GM18870 (cell line): ENCODE data around the gene JHY.

Experiments used
- ATAC-seq: cut with Tn5 transposase; IDR thresholded peaks from one replicate; pipeline ENCODE4 v1.9.1; 2021; ENCODE audit warnings: moderate library complexity; ENCODE audit not compliant: unreplicated experiment

Gene JHY

DNA sequence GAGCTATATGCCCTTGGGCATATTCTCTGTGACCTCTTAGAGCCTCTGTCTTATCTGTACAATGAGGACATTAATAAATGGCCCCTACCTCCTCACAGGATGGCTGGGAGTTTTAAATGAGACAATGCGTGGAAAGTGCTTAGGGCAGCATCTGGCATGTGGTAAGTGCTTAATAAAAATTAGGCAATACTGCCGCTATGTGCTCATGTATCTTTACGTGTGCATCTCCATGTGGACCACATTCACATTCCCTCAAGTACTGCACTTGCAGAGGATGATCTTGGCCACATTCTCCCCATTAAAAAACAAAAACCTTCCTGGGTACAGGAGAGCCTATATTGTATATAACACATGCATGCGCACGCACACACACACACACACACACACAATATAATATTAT, 118.2 kb downstream of the JHY start:
- no peak for ATAC-seq

DNA sequence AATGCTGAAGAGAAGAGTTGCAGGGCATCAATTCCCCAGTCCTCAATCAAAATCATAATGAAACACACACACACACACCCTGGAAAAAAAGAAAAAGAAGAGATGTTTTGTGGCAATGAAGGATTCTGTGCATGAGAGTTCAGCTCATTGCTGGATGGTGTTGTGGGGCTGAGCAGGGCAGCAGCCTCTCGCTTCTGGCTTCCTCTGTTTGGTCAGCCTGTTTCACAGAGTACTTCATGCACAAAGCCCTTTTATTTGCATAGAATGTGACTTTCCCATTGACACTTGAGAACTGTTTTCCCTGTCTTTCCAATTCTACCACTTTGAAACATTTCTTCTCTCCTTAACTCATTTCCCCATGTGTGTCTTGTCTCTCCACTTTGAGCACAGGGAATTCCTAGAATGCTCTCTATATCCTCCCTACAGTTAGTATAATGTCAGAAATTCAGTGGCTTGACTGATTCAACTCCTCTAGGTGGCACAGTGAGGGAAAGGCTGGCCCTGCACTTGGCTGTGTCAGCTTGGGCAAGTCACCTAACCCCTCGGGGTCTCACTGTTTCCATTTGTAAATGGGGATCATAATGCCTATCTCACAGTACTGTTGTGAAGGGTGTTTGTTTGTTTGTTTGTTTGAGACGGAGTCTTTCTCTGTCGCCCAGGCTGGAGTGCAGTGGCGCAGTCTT, 124.4 kb downstream of the JHY start:
- no peak for ATAC-seq
